Measurements from ENCODE around the gene TSPAN16. TPM values are rescaled to one million over a fixed set of nuclear protein-coding genes. Genes with fewer than 3 reads are reported as not detected.
"Not testable (repeated sequence)": the region's sequence is repeated elsewhere in the genome, so short reads cannot be mapped to it uniquely, and the experiment has no call there.

The TSPAN16 gene
- total and polyA plus RNA-seq, 2 of the 13 experiments (the other 11 are each of a cell fraction or from before 2014, with no cell fraction given) = not detected

GRCh38 chr19:11354102-11354501 lies 58.1 kb downstream of the TSPAN16 start:
- H2AFZ ChIP-seq (ENCODE audit: low read length); H3K4me3 ChIP-seq (replicated peaks in 1 of 3; ENCODE audit: insufficient read depth in 1 of 3, low read depth in 2 of 3, low read length in 3 of 3); H3K27me3 ChIP-seq (ENCODE audit: control insufficient read depth in 1 of 2, insufficient read depth in 2 of 2, low read length in 2 of 2); H3K36me3 ChIP-seq (replicated peaks in 1 of 2; ENCODE audit: control insufficient read depth in 1 of 2, insufficient read depth in 2 of 2, low read length in 2 of 2); H4K20me1 ChIP-seq (ENCODE audit: insufficient read depth, low read length); H3K27ac ChIP-seq (ENCODE audit: extremely low read length, insufficient read depth, low read length); intact Hi-C loops (cut with micrococcal nuclease; ENCODE audit: unreplicated experiment); H3K9ac ChIP-seq (ENCODE audit: insufficient read depth, low read depth, low read length); in situ Hi-C loops (cut with HindIII; ENCODE audit: extremely low pct_ligation_motif_present, low pct_unique_long_range_greater_than_20kb); H3K4me2 ChIP-seq (ENCODE audit: low read depth, low read length); H3K4me1 ChIP-seq (ENCODE audit: insufficient read depth, low read length); BruUV-seq (replicated peaks); ATAC-seq; H3K79me2 ChIP-seq (ENCODE audit: insufficient read depth, low read length); CTCF ChIA-PET (ENCODE audit: low intra/inter-chr PET ratio, low total read pairs); FAIRE-seq; DNase-seq (ENCODE audit: low spot score); H3K9me3 ChIP-seq (ENCODE audit: low read length): not testable (repeated sequence)
- WGBS (ENCODE audit: low lambda C conversion rate) = 64% methylated on average over 4 of the region's 4 CpGs
- TF ChIP-seq ZNF121 (CRISPR knock-in tag; IDR thresholded peaks at IDR 0.05) = peak; percentile 83; the same call in 1 of the 2 replicates
- POLR2A ChIA-PET = interaction anchor here (0.6 kb wide), 1 partner anchor 31 kb away, joined by 3 read pairs; no protein-coding TSS in a partner anchor

- H3K4me3 ChIP-seq (replicated peaks in 1 of 3; ENCODE audit: insufficient read depth in 1 of 3, low read depth in 2 of 3, low read length in 3 of 3) = peak within 1 kb of the TSS; percentile 54 to 69 (median 66); a peak in 5 of 6 replicates
- no TSS peak for BruUV-seq (replicated peaks)
- ATAC-seq (peak; percentile 86), DNase-seq (ENCODE audit: low spot score) (peak; percentile 68), FAIRE-seq (no peak)
- in situ Hi-C loops (cut with HindIII; ENCODE audit: extremely low pct_ligation_motif_present, low pct_unique_long_range_greater_than_20kb) (no loop called here), intact Hi-C loops (cut with micrococcal nuclease; ENCODE audit: unreplicated experiment) (no loop called here)
- no peaks in the 10 kb centered on the region for H3K36me3 ChIP-seq (replicated peaks in 1 of 2; ENCODE audit: control insufficient read depth in 1 of 2, insufficient read depth in 2 of 2, low read length in 2 of 2)
- H3K4me2 ChIP-seq (ENCODE audit: low read depth, low read length) = peak within 1 kb of the TSS; percentile 78
- peaks cover 10% of the 10 kb centered on the region for H3K4me1 ChIP-seq (ENCODE audit: insufficient read depth, low read length)
- H3K27ac ChIP-seq (ENCODE audit: extremely low read length, insufficient read depth, low read length) = no peak within 1 kb of the TSS
- peak within 1 kb of the TSS; percentile 60; the same call in 1 of the 2 replicates for H3K9ac ChIP-seq (ENCODE audit: insufficient read depth, low read depth, low read length)
- H3K9me3 ChIP-seq (ENCODE audit: low read length) = no peaks in the 10 kb centered on the region
- POLR2A ChIA-PET = no interaction called here
- H3K27me3 ChIP-seq (ENCODE audit: control insufficient read depth in 1 of 2, insufficient read depth in 2 of 2, low read length in 2 of 2) = no peaks in the 10 kb centered on the region
- WGBS (ENCODE audit: low lambda C conversion rate) = 4% methylated on average over 25 of the region's 62 CpGs
- no peaks in the 10 kb centered on the region for H3K79me2 ChIP-seq (ENCODE audit: insufficient read depth, low read length)
- H2AFZ ChIP-seq (ENCODE audit: low read length) = no peak within 1 kb of the TSS
- CTCF ChIA-PET (ENCODE audit: low intra/inter-chr PET ratio, low total read pairs) = no interaction called here
- H4K20me1 ChIP-seq (ENCODE audit: insufficient read depth, low read length) = no peaks in the 10 kb centered on the region
- TF ChIP-seq SYNCRIP (IDR thresholded peaks at IDR 0.05; ENCODE audit: insufficient read depth, low read depth, low read length) = no peak
- TF ChIP-seq IRF9 (CRISPR knock-in tag; IDR thresholded peaks at IDR 0.05; ENCODE audit: borderline replicate concordance) = 0 out of 2 replicates have a peak, but pooled peaks have one; percentile 11
- no peak for TF ChIP-seq ZNF563 (CRISPR knock-in tag; IDR thresholded peaks at IDR 0.05)
- TF ChIP-seq SOX6 (IDR thresholded peaks at IDR 0.05) = no peak
- no peak for TF ChIP-seq SOX6 (CRISPR knock-in tag; IDR thresholded peaks at IDR 0.05)
- TF ChIP-seq MTA1 (CRISPR knock-in tag; IDR thresholded peaks at IDR 0.05; ENCODE audit: borderline replicate concordance) = no peak
- no peak for TF ChIP-seq ZSCAN20 (CRISPR knock-in tag; IDR thresholded peaks at IDR 0.05; ENCODE audit: borderline replicate concordance)
- TF ChIP-seq ZSCAN21 (CRISPR knock-in tag; IDR thresholded peaks at IDR 0.05; ENCODE audit: borderline replicate concordance) = no peak
- TF ChIP-seq ZNF446 (CRISPR knock-in tag; IDR thresholded peaks at IDR 0.05) = no peak
- no peak for TF ChIP-seq ZNF138 (CRISPR knock-in tag; IDR thresholded peaks at IDR 0.05; ENCODE audit: low read depth)
- TF ChIP-seq GLI4 (CRISPR knock-in tag; IDR thresholded peaks at IDR 0.05; ENCODE audit: borderline replicate concordance) = no peak
- no peak for TF ChIP-seq ZNF263 (CRISPR knock-in tag; IDR thresholded peaks at IDR 0.05)
- TF ChIP-seq POLR2AphosphoS2 (IDR thresholded peaks at IDR 0.05; ENCODE audit: low read depth, low read length) = no peak
- TF ChIP-seq ESRRA (CRISPR knock-in tag; IDR thresholded peaks at IDR 0.05; ENCODE audit: low read depth) = no peak
- TF ChIP-seq ZNF350 (CRISPR knock-in tag; IDR thresholded peaks at IDR 0.05; ENCODE audit: borderline replicate concordance, low read depth) = no peak
- no peak for TF ChIP-seq ZFP36 (IDR thresholded peaks at IDR 0.05; ENCODE audit: borderline replicate concordance, low read depth, low read length, partially characterized antibody)
Observed at GRCh38 chr19:11355160-11356073, 59.5 kb downstream of the TSPAN16 start, which contains the start of gene PLPPR2. PLPPR2 (plus strand) TSS chr19:11355432; CDS start chr19:11357674, 2,242 bp downstream.
